Kidney epithelial cell (primary cell): ENCODE measurements around the gene AQP6. TPM values are rescaled to one million over a fixed set of nuclear protein-coding genes. Genes with fewer than 3 reads are reported as not detected.

Experiments
- DNase-seq: peaks from one replicate; pipeline ENCODE4 v3.0.0-alpha.2; 2010; ENCODE audit warnings: low read depth
- H3K27me3 ChIP-seq: 2 replicates; pipeline ENCODE4 v1.6.0; 2011; ENCODE audit warnings: low read length; ENCODE audit not compliant: control insufficient read depth, insufficient read depth
- H3K36me3 ChIP-seq: 2 replicates; pipeline ENCODE4 v1.5.1; 2011; ENCODE audit warnings: low read length; ENCODE audit not compliant: control insufficient read depth, insufficient read depth
- H3K4me3 ChIP-seq: 2 replicates; pipeline ENCODE4 v1.5.1; 2011; ENCODE audit warnings: low read depth, mild to moderate bottlenecking, control low read depth, low read length
- total RNA-seq: library from RNA; depleted of rRNA; stranded (reverse); fragments of >200 nt; gene quantifications from 2 replicates; pipeline ENCODE4 v1.2.3, GENCODE V29; 2015
- TF ChIP-seq, protein P1 (sequence below): IDR thresholded peaks from 2 replicates; pipeline ENCODE4 v1.5.1; 2011; ENCODE audit warnings: mild to moderate bottlenecking, moderate library complexity, low read length, control low read depth, inconsistent platforms; ENCODE audit not compliant: insufficient read depth, poor library complexity, severe bottlenecking

The AQP6 gene
- total RNA-seq, 1 donor from 2014 or later, result not detected

DNA sequence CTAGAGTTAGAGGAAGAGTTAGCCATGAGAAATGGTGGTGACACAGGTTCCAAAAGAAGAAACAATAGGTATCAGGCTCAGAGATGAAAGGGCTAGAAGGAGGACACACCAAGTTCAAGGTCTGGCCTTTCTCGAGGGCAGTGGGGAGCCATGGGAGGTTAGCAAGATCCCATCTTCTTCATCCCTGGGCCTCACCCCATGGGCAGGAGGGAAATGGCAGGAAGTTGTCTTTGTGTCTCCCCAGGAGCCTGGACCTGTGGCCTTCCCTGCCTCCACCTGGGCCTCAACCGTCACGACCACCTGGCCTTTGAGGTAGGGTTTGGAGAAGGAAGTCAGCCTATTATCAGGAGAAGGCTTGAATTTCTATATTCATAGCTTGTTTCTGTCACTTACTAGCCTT is 28.0 kb upstream of the AQP6 start:
- Histone ChIP-seq H3K27me3 (no peaks in the 10 kb centered on the region), H3K4me3 (no peak overlapping the region), H3K36me3 (no peaks in the 10 kb centered on the region)
- TF ChIP-seq, protein P1, sequence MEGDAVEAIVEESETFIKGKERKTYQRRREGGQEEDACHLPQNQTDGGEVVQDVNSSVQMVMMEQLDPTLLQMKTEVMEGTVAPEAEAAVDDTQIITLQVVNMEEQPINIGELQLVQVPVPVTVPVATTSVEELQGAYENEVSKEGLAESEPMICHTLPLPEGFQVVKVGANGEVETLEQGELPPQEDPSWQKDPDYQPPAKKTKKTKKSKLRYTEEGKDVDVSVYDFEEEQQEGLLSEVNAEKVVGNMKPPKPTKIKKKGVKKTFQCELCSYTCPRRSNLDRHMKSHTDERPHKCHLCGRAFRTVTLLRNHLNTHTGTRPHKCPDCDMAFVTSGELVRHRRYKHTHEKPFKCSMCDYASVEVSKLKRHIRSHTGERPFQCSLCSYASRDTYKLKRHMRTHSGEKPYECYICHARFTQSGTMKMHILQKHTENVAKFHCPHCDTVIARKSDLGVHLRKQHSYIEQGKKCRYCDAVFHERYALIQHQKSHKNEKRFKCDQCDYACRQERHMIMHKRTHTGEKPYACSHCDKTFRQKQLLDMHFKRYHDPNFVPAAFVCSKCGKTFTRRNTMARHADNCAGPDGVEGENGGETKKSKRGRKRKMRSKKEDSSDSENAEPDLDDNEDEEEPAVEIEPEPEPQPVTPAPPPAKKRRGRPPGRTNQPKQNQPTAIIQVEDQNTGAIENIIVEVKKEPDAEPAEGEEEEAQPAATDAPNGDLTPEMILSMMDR, result no peak
- DNase-seq, result no peak

DNA sequence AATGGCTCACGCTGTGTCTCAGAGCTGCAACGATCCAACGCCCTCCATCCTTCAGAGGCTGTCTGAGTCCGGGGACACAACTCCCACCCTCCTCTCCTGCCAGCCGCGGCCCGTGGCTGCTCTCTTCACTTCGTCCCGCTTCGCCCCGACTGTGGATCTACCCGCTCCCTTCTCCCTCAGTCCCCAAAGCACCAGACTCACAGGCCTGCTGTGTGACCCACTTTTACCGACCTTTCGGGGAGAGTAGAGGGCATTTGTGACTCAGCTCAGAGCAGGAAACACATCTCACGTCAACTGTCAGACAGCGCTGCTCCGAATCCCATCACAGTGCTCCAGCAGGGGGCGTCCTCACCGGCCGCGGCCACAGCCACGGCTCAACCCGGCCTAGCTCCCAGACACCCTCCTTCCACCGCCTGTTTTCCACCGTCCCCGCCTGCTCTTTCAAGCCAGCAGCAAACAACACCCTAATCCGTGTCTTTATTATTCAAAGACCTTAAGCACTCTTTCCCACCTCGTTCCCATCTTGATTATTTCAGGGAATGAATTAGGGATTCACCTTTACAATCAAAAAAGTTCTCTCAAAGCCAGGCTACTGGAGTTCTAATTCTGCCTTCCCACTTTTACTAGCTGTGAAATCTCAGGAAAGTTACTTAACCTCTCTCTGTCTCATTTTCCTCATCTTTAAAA is 27.2 kb upstream of the AQP6 start:
- TF ChIP-seq, protein P1, result peak; percentile 93
- no peak overlapping the region for H3K4me3 ChIP-seq
- H3K27me3 ChIP-seq, result no peaks in the 10 kb centered on the region
- DNase-seq, result peak; percentile 28
- H3K36me3 ChIP-seq, result no peaks in the 10 kb centered on the region

DNA sequence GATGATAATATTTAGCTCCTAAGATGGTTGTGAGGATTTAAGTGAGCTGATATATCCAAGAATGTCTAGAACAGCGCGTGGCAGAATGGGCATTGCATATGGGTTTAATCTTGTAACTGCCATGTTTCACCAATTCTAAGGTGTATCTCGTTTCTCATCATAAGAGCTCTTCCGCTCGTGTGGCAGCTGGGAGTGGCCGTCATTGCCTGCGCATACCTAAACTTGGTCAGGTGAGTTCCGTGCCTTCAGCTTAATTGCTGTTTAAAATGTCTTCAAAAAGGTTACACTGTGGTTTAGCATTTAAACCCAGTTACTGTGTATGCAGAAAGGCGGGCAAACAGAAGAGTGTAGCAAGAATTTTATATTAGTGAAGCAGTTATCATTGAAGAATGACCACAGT is 26.7 kb upstream of the AQP6 start:
- Histone ChIP-seq H3K36me3 (no peaks in the 10 kb centered on the region), H3K27me3 (no peaks in the 10 kb centered on the region), H3K4me3 (no peak overlapping the region)
- DNase-seq, result no peak
- TF ChIP-seq, protein P1, result no peak

DNA sequence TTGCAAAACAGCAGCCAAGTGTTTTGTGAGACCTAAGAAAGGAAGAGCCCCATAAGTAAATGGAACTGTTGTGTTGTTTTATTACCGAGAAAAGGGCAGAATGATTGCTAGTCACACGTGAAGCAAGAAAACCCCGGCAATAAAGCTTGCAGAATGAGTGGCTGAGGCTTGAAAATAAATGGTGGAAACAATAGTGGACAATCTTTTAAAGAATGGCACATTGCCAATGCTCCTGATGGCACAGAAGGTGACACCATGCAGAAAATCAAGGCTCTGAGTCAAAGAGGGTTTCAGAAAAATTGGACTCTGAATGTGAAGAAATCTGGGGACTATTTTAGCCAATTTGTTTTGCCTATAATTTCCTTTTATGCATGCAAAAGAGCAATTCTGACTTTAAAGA is 26.2 kb upstream of the AQP6 start:
- DNase-seq, result no peak
- no peaks in the 10 kb centered on the region for H3K36me3 ChIP-seq
- no peaks in the 10 kb centered on the region for H3K27me3 ChIP-seq
- no peak overlapping the region for H3K4me3 ChIP-seq
- TF ChIP-seq, protein P1, result no peak

DNA sequence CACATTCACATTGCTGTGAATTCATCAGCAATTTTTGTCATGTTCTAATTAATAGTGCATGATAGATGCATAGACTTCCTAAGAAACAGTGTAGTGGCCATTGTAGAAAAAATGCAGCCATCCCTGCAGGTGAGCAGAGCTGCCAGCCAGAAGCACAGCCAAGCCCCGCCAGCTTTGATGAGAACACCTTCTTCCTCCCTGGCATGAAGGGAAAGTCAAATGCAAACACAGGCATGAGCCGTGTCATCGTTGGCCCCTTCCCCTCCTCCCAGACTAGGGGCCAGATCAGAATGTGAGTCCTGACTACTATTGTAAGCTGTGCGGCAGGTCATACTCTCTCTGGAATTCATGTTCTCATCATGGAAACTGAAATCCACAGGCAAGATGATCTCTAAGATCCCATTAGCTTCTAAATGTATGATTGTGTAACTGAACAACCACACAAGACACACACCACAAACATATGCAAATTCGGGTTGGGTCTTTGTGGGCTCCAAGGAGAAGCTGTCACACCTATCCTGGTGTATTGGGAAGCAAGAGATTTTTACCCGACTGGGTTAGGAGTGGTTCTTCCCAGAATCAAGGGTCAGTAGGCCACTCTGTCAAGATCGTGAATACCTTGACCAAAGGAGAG is 25.0 kb upstream of the AQP6 start:
- H3K36me3 ChIP-seq, result no peaks in the 10 kb centered on the region
- no peaks in the 10 kb centered on the region for H3K27me3 ChIP-seq
- no peak for DNase-seq
- H3K4me3 ChIP-seq, result no peak overlapping the region
- TF ChIP-seq, protein P1, result no peak
